GM13976 (cell line): ENCODE data around the gene TAAR2.

Source experiments
- DNase-seq: peaks from one replicate; pipeline ENCODE4 v3.0.0; 2012; ENCODE audit warnings: low spot score
- in situ Hi-C: fragments of 300-500 bp; cut with MboI; formaldehyde crosslinking; loops from one replicate; pipeline ENCODE4 v1.12.0; 2022; ENCODE audit warnings: low sequenced_read_pairs, mixed read lengths, inconsistent platforms; ENCODE audit not compliant: unreplicated experiment
- TF ChIP-seq, protein P1 (sequence below): IDR thresholded peaks from 2 replicates; pipeline ENCODE4 v1.5.1; 2012; ENCODE audit warnings: borderline replicate concordance, mild to moderate bottlenecking; ENCODE audit not compliant: insufficient read depth; ENCODE audit errors: extremely low read depth, missing control alignments, control extremely low read depth

Gene TAAR2

DNA sequence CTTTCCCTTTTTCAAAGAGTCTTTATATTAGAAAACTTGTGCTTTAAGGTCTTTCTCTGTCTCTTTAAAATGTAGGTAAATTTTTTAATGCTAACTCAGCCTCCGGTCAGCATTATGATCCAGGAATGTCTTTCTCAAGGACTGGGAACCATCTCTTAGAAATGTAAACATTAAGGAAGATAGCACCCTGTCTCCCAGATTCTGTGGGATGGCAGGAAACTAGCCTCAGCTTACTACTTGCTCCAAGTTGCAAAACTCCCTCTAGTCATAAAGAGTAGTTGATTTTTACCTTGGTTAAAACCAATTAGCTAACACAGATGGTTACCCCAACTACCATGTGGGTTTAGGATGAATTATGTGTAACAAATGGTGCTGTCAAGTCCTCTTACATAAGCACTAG is 39.6 kb upstream of the TAAR2 start:
- in situ Hi-C loops = no loop called here
- DNase-seq = no peak
- TF ChIP-seq, protein P1, sequence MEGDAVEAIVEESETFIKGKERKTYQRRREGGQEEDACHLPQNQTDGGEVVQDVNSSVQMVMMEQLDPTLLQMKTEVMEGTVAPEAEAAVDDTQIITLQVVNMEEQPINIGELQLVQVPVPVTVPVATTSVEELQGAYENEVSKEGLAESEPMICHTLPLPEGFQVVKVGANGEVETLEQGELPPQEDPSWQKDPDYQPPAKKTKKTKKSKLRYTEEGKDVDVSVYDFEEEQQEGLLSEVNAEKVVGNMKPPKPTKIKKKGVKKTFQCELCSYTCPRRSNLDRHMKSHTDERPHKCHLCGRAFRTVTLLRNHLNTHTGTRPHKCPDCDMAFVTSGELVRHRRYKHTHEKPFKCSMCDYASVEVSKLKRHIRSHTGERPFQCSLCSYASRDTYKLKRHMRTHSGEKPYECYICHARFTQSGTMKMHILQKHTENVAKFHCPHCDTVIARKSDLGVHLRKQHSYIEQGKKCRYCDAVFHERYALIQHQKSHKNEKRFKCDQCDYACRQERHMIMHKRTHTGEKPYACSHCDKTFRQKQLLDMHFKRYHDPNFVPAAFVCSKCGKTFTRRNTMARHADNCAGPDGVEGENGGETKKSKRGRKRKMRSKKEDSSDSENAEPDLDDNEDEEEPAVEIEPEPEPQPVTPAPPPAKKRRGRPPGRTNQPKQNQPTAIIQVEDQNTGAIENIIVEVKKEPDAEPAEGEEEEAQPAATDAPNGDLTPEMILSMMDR = no peak

DNA sequence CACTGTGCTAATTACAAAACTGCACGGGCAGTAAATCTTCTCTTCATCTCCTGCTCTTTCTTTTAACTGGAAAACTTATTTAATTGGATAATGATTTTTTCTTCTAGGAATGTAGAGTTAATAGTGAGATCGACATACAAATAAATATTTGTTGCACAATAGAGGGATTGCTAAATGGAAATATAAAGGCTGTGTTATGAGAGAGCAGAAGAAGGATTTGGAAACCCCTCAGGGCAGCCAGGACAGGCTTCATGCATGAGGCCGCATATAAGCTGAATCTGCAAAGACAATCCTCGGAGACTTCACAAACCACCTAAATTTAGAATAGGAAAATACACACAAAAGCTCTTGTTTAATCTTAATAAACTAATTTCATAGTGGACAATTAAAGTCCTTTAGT is 37.8 kb upstream of the TAAR2 start:
- in situ Hi-C loops = no loop called here
- TF ChIP-seq, protein P1 = no peak
- no peak for DNase-seq

DNA sequence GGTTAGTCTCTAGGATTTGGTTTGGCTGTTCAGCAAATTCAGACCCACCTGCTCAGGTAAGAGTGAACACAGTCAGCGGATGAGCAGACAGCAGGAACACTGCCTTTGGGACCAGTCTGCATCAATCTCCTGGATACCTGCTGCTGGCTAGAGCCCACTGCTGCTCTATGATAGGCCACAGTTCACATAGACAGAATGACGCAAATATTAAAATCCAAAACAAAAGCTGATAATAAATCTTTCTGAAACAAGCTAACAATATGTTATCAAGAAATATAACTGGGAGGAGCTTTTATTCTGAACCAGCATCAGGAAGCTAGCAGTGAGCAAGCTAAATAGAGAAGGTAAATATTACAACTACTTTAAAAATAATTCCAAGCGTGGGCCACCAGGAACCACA is 35.0 kb upstream of the TAAR2 start, which contains the start of gene TAAR1:
Gene TAAR1 (minus strand): TSS at position 101 of the 400 bp plus-strand sequence. CDS start 13,179 bp downstream, outside the sequence.
- in situ Hi-C loops = no loop called here
- TF ChIP-seq, protein P1 = no peak
- DNase-seq = no peak

DNA sequence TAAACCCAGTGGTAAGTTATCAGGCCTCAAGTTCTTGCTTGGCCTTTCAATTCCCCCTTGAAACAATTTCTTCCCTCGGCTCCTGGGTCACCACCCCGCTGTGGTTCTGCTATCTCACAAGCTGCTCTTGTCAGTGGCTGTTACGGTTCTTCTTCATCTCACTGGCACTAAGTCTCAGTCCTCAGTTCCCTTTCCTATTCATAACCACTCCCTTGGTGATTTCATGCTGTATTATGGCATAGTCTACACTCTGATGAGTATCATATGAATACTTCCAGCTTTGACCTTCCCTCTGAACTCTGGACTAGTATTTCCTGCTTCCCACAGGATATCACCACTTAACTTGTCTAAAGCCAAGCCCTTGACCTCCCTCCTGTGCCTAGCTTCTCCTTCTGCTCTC is 27.0 kb upstream of the TAAR2 start:
- in situ Hi-C loops = no loop called here
- DNase-seq = no peak
- TF ChIP-seq, protein P1 = no peak

DNA sequence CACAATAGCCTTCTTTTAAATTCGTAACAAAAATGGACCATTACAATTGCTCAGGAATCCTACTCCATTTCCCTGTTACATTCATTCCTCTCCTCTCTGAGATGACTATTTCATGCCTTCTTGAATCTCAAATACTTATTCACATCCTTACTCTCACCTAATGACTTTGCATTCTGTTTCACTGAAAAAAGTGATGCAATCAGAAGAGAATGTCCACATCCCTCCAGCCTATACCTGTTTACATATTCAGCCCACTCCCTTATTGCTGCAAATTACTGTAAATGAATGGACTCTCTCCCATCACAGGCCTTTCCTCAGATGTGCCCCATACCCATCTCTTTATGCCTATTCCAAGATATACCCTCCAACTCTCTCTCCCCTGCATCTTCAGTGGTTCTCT is 26.4 kb upstream of the TAAR2 start:
- in situ Hi-C loops = no loop called here
- DNase-seq = no peak
- TF ChIP-seq, protein P1 = no peak

DNA sequence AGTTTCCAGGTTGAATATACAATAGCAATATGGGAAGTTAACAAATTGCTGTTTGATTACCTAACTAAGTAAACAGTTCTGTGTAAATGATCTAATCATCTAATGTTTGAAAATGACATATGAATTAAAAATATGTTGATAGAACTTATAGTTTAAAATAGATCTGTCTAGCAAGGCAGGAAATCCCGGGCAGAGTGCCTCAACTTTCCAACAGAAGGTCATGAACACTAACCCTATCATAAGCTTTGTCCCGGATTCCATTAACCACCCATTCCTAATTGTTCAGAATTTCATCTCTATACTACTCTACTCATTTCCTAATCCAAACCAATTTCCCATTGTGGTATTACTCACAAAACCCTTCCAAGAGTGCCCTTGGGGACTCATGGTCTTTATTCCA is 24.8 kb upstream of the TAAR2 start:
- in situ Hi-C loops = no loop called here
- DNase-seq = no peak
- TF ChIP-seq, protein P1 = no peak

DNA sequence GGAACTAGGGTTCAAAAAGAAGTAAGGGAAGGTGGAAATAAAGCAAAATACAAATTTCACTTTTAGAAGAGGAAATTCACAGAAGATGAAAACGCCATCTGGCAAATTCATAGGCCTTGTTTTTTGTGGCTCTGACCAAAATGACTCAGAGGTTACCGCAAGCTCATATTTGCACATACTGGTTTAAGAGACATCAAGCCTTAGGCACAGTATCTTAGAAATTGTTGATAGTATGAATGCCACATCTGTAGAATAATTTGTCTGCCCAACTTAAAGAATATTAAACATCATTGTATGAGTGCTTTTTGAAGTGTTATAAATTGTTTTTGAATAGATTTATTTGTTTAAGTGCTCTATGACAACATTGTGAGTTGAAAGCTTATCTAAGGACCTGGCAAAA is 24.3 kb upstream of the TAAR2 start:
- in situ Hi-C loops = no loop called here
- peak; percentile 13 for DNase-seq
- TF ChIP-seq, protein P1 = no peak
